AG10803 (cell line): ENCODE results near the gene VTN.
"Not testable (repeated sequence)": the region's sequence is repeated elsewhere in the genome, so short reads cannot be mapped to it uniquely, and the experiment has no call there.

Source experiments
- DNase-seq: peaks from one replicate; pipeline ENCODE4 v3.0.0; 2010; ENCODE audit warnings: low read depth
- H3K4me3 ChIP-seq: 2 replicates; pipeline ENCODE4 v1.5.1; 2011; ENCODE audit warnings: mild to moderate bottlenecking, low read length, control low read depth
- CTCF ChIP-seq: conservative IDR thresholded peaks from 2 replicates; pipeline ENCODE4 v1.5.1; 2011; ENCODE audit warnings: mild to moderate bottlenecking, low read length, control low read depth, inconsistent platforms

VTN gene

GRCh38 chr17:28343491-28343932 lies 26.6 kb downstream of the VTN start:
- DNase-seq, result no peak
- TF ChIP-seq CTCF, result no peak
- H3K4me3 ChIP-seq, result no peak overlapping the region

GRCh38 chr17:28342313-28342712 lies 27.8 kb downstream of the VTN start:
- H3K4me3 ChIP-seq, result no peak overlapping the region
- TF ChIP-seq CTCF, result no peak
- DNase-seq, result no peak

GRCh38 chr17:28341516-28341915 lies 28.6 kb downstream of the VTN start:
- TF ChIP-seq CTCF, result no peak
- no peak overlapping the region for H3K4me3 ChIP-seq
- no peak for DNase-seq

- no peak overlapping the region for H3K4me3 ChIP-seq
- TF ChIP-seq CTCF, result no peak
- DNase-seq, result no peak
Observed at GRCh38 chr17:28340374-28340773, 29.7 kb downstream of the VTN start.

- no peak for TF ChIP-seq CTCF
- no peak for DNase-seq
- H3K4me3 ChIP-seq, result no peak overlapping the region
Observed at GRCh38 chr17:28339431-28339830, 30.7 kb downstream of the VTN start.

- not testable (repeated sequence) for H3K4me3 ChIP-seq, DNase-seq
Observed at GRCh38 chr17:28338769-28339212, 31.3 kb downstream of the VTN start.

GRCh38 chr17:28338056-28338768 lies 31.9 kb downstream of the VTN start:
- DNase-seq, result peak; percentile 59
- H3K4me3 ChIP-seq, result no peak overlapping the region
- no peak for TF ChIP-seq CTCF
